Measurements from ENCODE around the gene TSHZ2.
"Not testable (repeated sequence)": the region's sequence is repeated elsewhere in the genome, so short reads cannot be mapped to it uniquely, and the experiment has no call there.

TSHZ2 gene

GRCh38 chr20:53454675-53455276 lies 482.6 kb downstream of the TSHZ2 start:
- no peak overlapping the region for H3K4me3 ChIP-seq (IDR thresholded peaks at IDR 0.05; ENCODE audit: insufficient read depth, low read depth, low read length)
- H3K27ac ChIP-seq = no peak overlapping the region
- H3K9ac ChIP-seq = no peak overlapping the region
- no peaks in the 10 kb centered on the region for H4K20me1 ChIP-seq (ENCODE audit: insufficient read depth)
- H3K36me3 ChIP-seq (ENCODE audit: insufficient read depth) = no peaks in the 10 kb centered on the region
- H3K27me3 ChIP-seq (ENCODE audit: insufficient read depth, low read depth) = no peaks in the 10 kb centered on the region
- no peaks in the 10 kb centered on the region for H3K4me1 ChIP-seq (ENCODE audit: low read depth, poor library complexity, severe bottlenecking)
- H2AFZ ChIP-seq (ENCODE audit: low read depth) = no peak overlapping the region
- no peak overlapping the region for H3K4me2 ChIP-seq
- no peaks in the 10 kb centered on the region for H3K79me2 ChIP-seq (ENCODE audit: insufficient read depth, low read depth)
- no peak for TF ChIP-seq CTCF (conservative IDR thresholded peaks at IDR 0.05; ENCODE audit: low read depth, low read length)

- Histone ChIP-seq H3K79me2 (ENCODE audit: insufficient read depth, low read depth) (no peaks in the 10 kb centered on the region), H3K36me3 (ENCODE audit: insufficient read depth) (no peaks in the 10 kb centered on the region), H3K27ac (no peak overlapping the region)
These were observed 491.2 kb downstream of the TSHZ2 start for GRCh38 chr20:53463101-53463972.

GRCh38 chr20:53466279-53466678 lies 494.1 kb downstream of the TSHZ2 start:
- TF ChIP-seq CTCF (conservative IDR thresholded peaks at IDR 0.05; ENCODE audit: low read depth, low read length) = no peak
- no peak overlapping the region for H3K4me3 ChIP-seq (IDR thresholded peaks at IDR 0.05; ENCODE audit: insufficient read depth, low read depth, low read length)
- no peaks in the 10 kb centered on the region for H3K36me3 ChIP-seq (ENCODE audit: insufficient read depth)
- H3K9ac ChIP-seq = no peak overlapping the region
- H3K79me2 ChIP-seq (ENCODE audit: insufficient read depth, low read depth) = no peaks in the 10 kb centered on the region
- H4K20me1 ChIP-seq (ENCODE audit: insufficient read depth) = no peaks in the 10 kb centered on the region
- H3K4me2 ChIP-seq = no peak overlapping the region
- H2AFZ ChIP-seq (ENCODE audit: low read depth) = no peak overlapping the region
- no peak overlapping the region for H3K27ac ChIP-seq
- H3K27me3 ChIP-seq (ENCODE audit: insufficient read depth, low read depth) = no peaks in the 10 kb centered on the region
- H3K4me1 ChIP-seq (ENCODE audit: low read depth, poor library complexity, severe bottlenecking) = no peaks in the 10 kb centered on the region

More at GRCh38 chr20:53463101-53463972, 491.2 kb downstream of the TSHZ2 start:
- Histone ChIP-seq H3K9ac (no peak overlapping the region), H3K4me2 (no peak overlapping the region), H3K27me3 (ENCODE audit: insufficient read depth, low read depth) (no peaks in the 10 kb centered on the region), H3K4me3 (IDR thresholded peaks at IDR 0.05; ENCODE audit: insufficient read depth, low read depth, low read length) (no peak overlapping the region), H2AFZ (ENCODE audit: low read depth) (no peak overlapping the region), H3K4me1 (ENCODE audit: low read depth, poor library complexity, severe bottlenecking) (no peaks in the 10 kb centered on the region), H4K20me1 (ENCODE audit: insufficient read depth) (no peaks in the 10 kb centered on the region)
- TF ChIP-seq CTCF (conservative IDR thresholded peaks at IDR 0.05; ENCODE audit: low read depth, low read length) = no peak

- Histone ChIP-seq H3K36me3 (ENCODE audit: insufficient read depth) (no peaks in the 10 kb centered on the region), H3K79me2 (ENCODE audit: insufficient read depth, low read depth) (no peaks in the 10 kb centered on the region), H2AFZ (ENCODE audit: low read depth) (no peak overlapping the region), H3K27ac (no peak overlapping the region), H3K27me3 (ENCODE audit: insufficient read depth, low read depth) (no peaks in the 10 kb centered on the region), H3K4me3 (IDR thresholded peaks at IDR 0.05; ENCODE audit: insufficient read depth, low read depth, low read length) (no peak overlapping the region), H3K4me1 (ENCODE audit: low read depth, poor library complexity, severe bottlenecking) (no peaks in the 10 kb centered on the region), H3K4me2 (no peak overlapping the region), H4K20me1 (ENCODE audit: insufficient read depth) (no peaks in the 10 kb centered on the region), H3K9ac (no peak overlapping the region)
- TF ChIP-seq CTCF (conservative IDR thresholded peaks at IDR 0.05; ENCODE audit: low read depth, low read length) = no peak
These were observed 496.4 kb downstream of the TSHZ2 start for GRCh38 chr20:53468587-53468986.

GRCh38 chr20:53472859-53473258 lies 500.7 kb downstream of the TSHZ2 start:
- H3K27me3 ChIP-seq (ENCODE audit: insufficient read depth, low read depth); H3K27ac ChIP-seq; H3K9ac ChIP-seq; H3K79me2 ChIP-seq (ENCODE audit: insufficient read depth, low read depth); H3K4me1 ChIP-seq (ENCODE audit: low read depth, poor library complexity, severe bottlenecking); H3K4me2 ChIP-seq; H4K20me1 ChIP-seq (ENCODE audit: insufficient read depth); H3K4me3 ChIP-seq (IDR thresholded peaks at IDR 0.05; ENCODE audit: insufficient read depth, low read depth, low read length); H3K36me3 ChIP-seq (ENCODE audit: insufficient read depth); H2AFZ ChIP-seq (ENCODE audit: low read depth): not testable (repeated sequence)
